ENCODE measurements around the gene SIAH2.

Gene SIAH2

GRCh38 chr3:150744041-150744918 lies 18.7 kb downstream of the SIAH2 start:
- H3K36me3 ChIP-seq = peaks cover 8 to 23% (median 19%) of the 10 kb centered on the region in 3 donors
- no peak for TF ChIP-seq CTCF (IDR thresholded peaks at IDR 0.05)
- H3K27me3 ChIP-seq = no peaks in the 10 kb centered on the region
- DNase-seq = no peak
- H3K4me3 ChIP-seq = no peak overlapping the region
- peaks cover 0 to 69% (median 38%) of the 10 kb centered on the region in 4 donors for H3K4me1 ChIP-seq
- intact Hi-C loops (cut with DNase I; ENCODE audit: low total_unique reads) = no loop called here
- H3K9me3 ChIP-seq = no peaks in the 10 kb centered on the region
- H3K27ac ChIP-seq = peak overlapping the region; percentile 56 to 68

GRCh38 chr3:150743508-150743907 lies 19.5 kb downstream of the SIAH2 start:
- Histone ChIP-seq H3K27ac (peak overlapping the region; percentile 56 to 68), H3K9me3 (no peaks in the 10 kb centered on the region), H3K4me3 (no peak overlapping the region), H3K36me3 (peaks cover 8 to 23% (median 19%) of the 10 kb centered on the region in 3 donors), H3K4me1 (peaks cover 0 to 61% (median 35%) of the 10 kb centered on the region in 4 donors), H3K27me3 (no peaks in the 10 kb centered on the region)
- no peak for TF ChIP-seq CTCF (IDR thresholded peaks at IDR 0.05)
- DNase-seq = no peak
- intact Hi-C loops (cut with DNase I; ENCODE audit: low total_unique reads) = no loop called here

GRCh38 chr3:150742679-150743078 lies 20.3 kb downstream of the SIAH2 start:
- Histone ChIP-seq H3K27ac (peak overlapping the region; percentile 56 to 68), H3K4me1 (peaks cover 0 to 53% (median 34%) of the 10 kb centered on the region in 4 donors), H3K36me3 (peaks cover 8 to 23% (median 19%) of the 10 kb centered on the region in 3 donors), H3K9me3 (no peaks in the 10 kb centered on the region), H3K4me3 (no peak overlapping the region), H3K27me3 (no peaks in the 10 kb centered on the region)
- no peak for TF ChIP-seq CTCF (IDR thresholded peaks at IDR 0.05)
- DNase-seq = no peak
- intact Hi-C loops (cut with DNase I; ENCODE audit: low total_unique reads) = no loop called here

GRCh38 chr3:150742141-150742523 lies 20.8 kb downstream of the SIAH2 start:
- Histone ChIP-seq H3K27me3 (no peaks in the 10 kb centered on the region), H3K4me3 (no peak overlapping the region), H3K27ac (no peak overlapping the region), H3K4me1 (peaks cover 0 to 47% (median 32%) of the 10 kb centered on the region in 4 donors), H3K36me3 (peaks cover 8 to 23% (median 19%) of the 10 kb centered on the region in 3 donors), H3K9me3 (no peaks in the 10 kb centered on the region)
- no peak for TF ChIP-seq CTCF (IDR thresholded peaks at IDR 0.05)
- no peak for DNase-seq
- intact Hi-C loops (cut with DNase I; ENCODE audit: low total_unique reads) = no loop called here

- intact Hi-C loops (cut with DNase I; ENCODE audit: low total_unique reads) = no loop called here
- Histone ChIP-seq H3K36me3 (peaks cover 8 to 23% (median 19%) of the 10 kb centered on the region in 3 donors), H3K27ac (no peak overlapping the region), H3K27me3 (no peaks in the 10 kb centered on the region), H3K4me1 (peaks cover 0 to 42% (median 28%) of the 10 kb centered on the region in 4 donors), H3K9me3 (no peaks in the 10 kb centered on the region), H3K4me3 (no peak overlapping the region)
- TF ChIP-seq CTCF (IDR thresholded peaks at IDR 0.05) = no peak
- DNase-seq = no peak
These were observed 21.4 kb downstream of the SIAH2 start for GRCh38 chr3:150741497-150742140.
